Spleen (tissue), 7 donors: ENCODE results near the gene FAM184A.
"Not testable (repeated sequence)": the region's sequence is repeated elsewhere in the genome, so short reads cannot be mapped to it uniquely, and the experiment has no call there.

Source experiments
- POLR2A ChIP-seq, 3 donors: fragments of 450-650 bp; IDR thresholded peaks; one replicate each; pipeline ENCODE4 v1.5.1; 2017; ENCODE audit warnings: antibody characterized with exemption in 3 of 3, mild to moderate bottlenecking in 1 of 3
- POLR2AphosphoS5 ChIP-seq, 3 donors: sonication (generic); formaldehyde crosslinking; IDR thresholded peaks; one replicate each; pipeline ENCODE4 v1.5.1; 2017; ENCODE audit warnings: antibody characterized with exemption in 3 of 3
- TF ChIP-seq, protein P1 (sequence below), 11 experiments: fragments of 200-600 bp in 7 of 11; fragments of 450-650 bp in 4 of 11; sonication (generic) in 4 of 11; IDR thresholded peaks in 8 of 11; conservative IDR thresholded peaks in 3 of 11; 1 replicate in 7 of 11; 2 replicates in 4 of 11; pipeline versions ENCODE4 v1.4.0 to v1.8.0; 2016 to 2021; ENCODE audit warnings: antibody characterized with exemption in 11 of 11, inconsistent platforms in 4 of 11, mild to moderate bottlenecking in 1 of 11
- donor health status: DM: no; HTN: no; CAD: no; lungs with moderate emphysema.
- donor health status: DM: no; HTN: no; CAD: no.
- donor health status: DM: no; HTN: no; CAD: no.

DNA sequence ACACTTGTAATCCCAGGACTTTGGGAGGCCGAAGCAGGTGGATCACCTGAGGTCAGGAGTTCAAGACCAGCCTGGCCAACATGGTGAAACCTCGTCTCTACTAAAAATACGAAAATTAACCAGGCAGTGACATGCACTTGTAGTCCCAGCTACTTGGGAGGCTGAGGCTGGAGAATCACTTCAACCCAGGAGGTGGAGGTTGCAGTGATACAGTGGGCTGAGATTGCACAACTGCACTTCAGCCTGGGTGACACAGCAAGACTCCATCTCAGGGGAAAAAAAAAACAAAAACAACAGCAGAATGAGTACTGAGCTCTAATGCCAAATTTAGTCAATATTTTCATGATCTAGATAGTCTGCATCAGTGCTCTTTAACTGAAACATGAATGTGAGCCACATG, 81.0 kb downstream of the FAM184A start:
- TF ChIP-seq, protein P1, sequence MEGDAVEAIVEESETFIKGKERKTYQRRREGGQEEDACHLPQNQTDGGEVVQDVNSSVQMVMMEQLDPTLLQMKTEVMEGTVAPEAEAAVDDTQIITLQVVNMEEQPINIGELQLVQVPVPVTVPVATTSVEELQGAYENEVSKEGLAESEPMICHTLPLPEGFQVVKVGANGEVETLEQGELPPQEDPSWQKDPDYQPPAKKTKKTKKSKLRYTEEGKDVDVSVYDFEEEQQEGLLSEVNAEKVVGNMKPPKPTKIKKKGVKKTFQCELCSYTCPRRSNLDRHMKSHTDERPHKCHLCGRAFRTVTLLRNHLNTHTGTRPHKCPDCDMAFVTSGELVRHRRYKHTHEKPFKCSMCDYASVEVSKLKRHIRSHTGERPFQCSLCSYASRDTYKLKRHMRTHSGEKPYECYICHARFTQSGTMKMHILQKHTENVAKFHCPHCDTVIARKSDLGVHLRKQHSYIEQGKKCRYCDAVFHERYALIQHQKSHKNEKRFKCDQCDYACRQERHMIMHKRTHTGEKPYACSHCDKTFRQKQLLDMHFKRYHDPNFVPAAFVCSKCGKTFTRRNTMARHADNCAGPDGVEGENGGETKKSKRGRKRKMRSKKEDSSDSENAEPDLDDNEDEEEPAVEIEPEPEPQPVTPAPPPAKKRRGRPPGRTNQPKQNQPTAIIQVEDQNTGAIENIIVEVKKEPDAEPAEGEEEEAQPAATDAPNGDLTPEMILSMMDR (IDR thresholded peaks at IDR 0.05 in 8 of 11, conservative IDR thresholded peaks at IDR 0.05 in 3 of 11): not testable (repeated sequence)
- not testable (repeated sequence) for TF ChIP-seq POLR2AphosphoS5, POLR2A (IDR thresholded peaks at IDR 0.05)
